DOHH2 (cell line): ENCODE measurements around the gene LRRC61.
"Not testable (repeated sequence)": the region's sequence is repeated elsewhere in the genome, so short reads cannot be mapped to it uniquely, and the experiment has no call there.

Experiments used
- H3F3A ChIP-seq: fragments of 200-600 bp; sonication (generic), shearing (Covaris generic); 2 replicates; pipeline ENCODE4 v1.6.0; 2016; ENCODE audit warnings: antibody characterized with exemption, mild to moderate bottlenecking; ENCODE audit not compliant: control insufficient read depth, insufficient read depth
- H3K27ac ChIP-seq: fragments of 200-600 bp; sonication (generic); 2 replicates; pipeline ENCODE4 v1.5.1; 2014; ENCODE audit warnings: low read depth, mild to moderate bottlenecking, low read length, moderate library complexity
- H3K27me3 ChIP-seq: fragments of 200-600 bp; sonication (generic); 2 replicates; pipeline ENCODE4 v1.6.1; 2014; ENCODE audit warnings: mild to moderate bottlenecking, low read length, mixed read lengths; ENCODE audit not compliant: control insufficient read depth
- H3K36me3 ChIP-seq: fragments of 200-600 bp; sonication (generic); 2 replicates; pipeline ENCODE4 v1.6.1; 2014; ENCODE audit warnings: mild to moderate bottlenecking, low read length, moderate library complexity, mixed read lengths; ENCODE audit not compliant: control insufficient read depth
- H3K4me1 ChIP-seq: fragments of 200-600 bp; sonication (generic); 2 replicates; pipeline ENCODE4 v1.6.1; 2014; ENCODE audit warnings: mild to moderate bottlenecking, low read length, mixed read lengths; ENCODE audit not compliant: control insufficient read depth
- H3K4me2 ChIP-seq: fragments of 200-600 bp; sonication (generic); 2 replicates; pipeline ENCODE4 v1.6.0; 2014; ENCODE audit warnings: mild to moderate bottlenecking, low read length, moderate library complexity
- H3K4me3 ChIP-seq: fragments of 200-600 bp; sonication (generic); 2 replicates; pipeline ENCODE4 v1.5.1; 2014; ENCODE audit warnings: mild to moderate bottlenecking, low read length, mixed read lengths
- H3K79me2 ChIP-seq: fragments of 200-600 bp; sonication (generic); 2 replicates; pipeline ENCODE4 v1.6.1; 2014; ENCODE audit warnings: mild to moderate bottlenecking, low read length, mixed read lengths; ENCODE audit not compliant: control insufficient read depth
- H3K9me2 ChIP-seq: fragments of 200-600 bp; sonication (generic); replicated peaks from 2 replicates; pipeline ENCODE4 v1.6.1; 2014; ENCODE audit warnings: mild to moderate bottlenecking, low read length, mixed read lengths; ENCODE audit not compliant: control insufficient read depth
- H3K9me3 ChIP-seq: fragments of 200-600 bp; sonication (generic); 2 replicates; pipeline ENCODE4 v1.6.1; 2014; ENCODE audit warnings: antibody characterized with exemption, low read length, mixed read lengths; ENCODE audit not compliant: control insufficient read depth, insufficient read depth
- H4K20me1 ChIP-seq: fragments of 200-600 bp; sonication (generic); 2 replicates; pipeline ENCODE4 v1.6.0; 2014; ENCODE audit warnings: low read depth, mild to moderate bottlenecking, antibody characterized with exemption, low read length, moderate library complexity; ENCODE audit not compliant: control insufficient read depth, insufficient read depth

LRRC61 gene

DNA sequence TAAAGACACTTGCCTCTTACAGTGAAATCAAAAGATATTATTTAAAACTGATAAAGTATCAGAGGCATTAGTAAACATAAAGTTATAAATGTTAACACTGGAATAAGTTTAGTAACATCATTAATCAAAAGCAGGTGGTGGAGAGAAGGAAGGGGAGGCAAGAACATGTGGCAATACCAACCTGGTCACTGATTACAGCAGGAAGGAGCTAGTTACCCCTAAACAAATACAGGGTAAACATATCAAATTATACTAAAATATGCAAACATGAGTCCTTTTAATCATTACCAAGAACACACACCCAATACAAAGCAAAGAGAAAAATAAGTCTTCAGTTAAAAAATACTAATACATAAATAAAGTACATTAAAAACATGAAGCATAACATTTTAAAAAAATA is 25.2 kb upstream of the LRRC61 start:
- H3K4me3 ChIP-seq, H3K4me1 ChIP-seq, H3K9me3 ChIP-seq, H3K79me2 ChIP-seq, H4K20me1 ChIP-seq, H3K27me3 ChIP-seq, H3K27ac ChIP-seq, H3K9me2 ChIP-seq, H3K4me2 ChIP-seq, H3K36me3 ChIP-seq, H3F3A ChIP-seq: not testable (repeated sequence)

DNA sequence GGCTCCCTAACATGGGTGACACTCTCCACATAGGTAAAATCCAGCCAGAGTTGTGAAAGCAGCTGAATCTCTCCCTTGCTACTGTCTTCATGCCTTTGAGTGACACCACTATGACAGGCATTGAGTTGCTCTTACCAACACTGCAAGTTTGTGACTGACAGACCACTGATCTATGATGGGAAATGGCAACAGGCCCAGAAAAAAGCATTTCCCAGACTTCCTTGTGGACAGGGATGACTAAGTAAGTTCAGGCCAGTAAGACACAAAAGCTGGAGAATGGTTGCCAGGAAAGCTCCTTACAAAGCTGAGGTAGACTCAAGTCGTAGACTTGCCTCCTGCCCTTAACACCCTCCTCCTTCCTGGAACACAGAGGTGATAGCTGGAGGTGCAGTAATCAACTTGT is 20.2 kb upstream of the LRRC61 start:
- not testable (repeated sequence) for H3K4me2 ChIP-seq, H3F3A ChIP-seq, H3K4me3 ChIP-seq, H3K27ac ChIP-seq, H3K9me2 ChIP-seq, H4K20me1 ChIP-seq, H3K27me3 ChIP-seq, H3K4me1 ChIP-seq, H3K79me2 ChIP-seq, H3K36me3 ChIP-seq, H3K9me3 ChIP-seq

DNA sequence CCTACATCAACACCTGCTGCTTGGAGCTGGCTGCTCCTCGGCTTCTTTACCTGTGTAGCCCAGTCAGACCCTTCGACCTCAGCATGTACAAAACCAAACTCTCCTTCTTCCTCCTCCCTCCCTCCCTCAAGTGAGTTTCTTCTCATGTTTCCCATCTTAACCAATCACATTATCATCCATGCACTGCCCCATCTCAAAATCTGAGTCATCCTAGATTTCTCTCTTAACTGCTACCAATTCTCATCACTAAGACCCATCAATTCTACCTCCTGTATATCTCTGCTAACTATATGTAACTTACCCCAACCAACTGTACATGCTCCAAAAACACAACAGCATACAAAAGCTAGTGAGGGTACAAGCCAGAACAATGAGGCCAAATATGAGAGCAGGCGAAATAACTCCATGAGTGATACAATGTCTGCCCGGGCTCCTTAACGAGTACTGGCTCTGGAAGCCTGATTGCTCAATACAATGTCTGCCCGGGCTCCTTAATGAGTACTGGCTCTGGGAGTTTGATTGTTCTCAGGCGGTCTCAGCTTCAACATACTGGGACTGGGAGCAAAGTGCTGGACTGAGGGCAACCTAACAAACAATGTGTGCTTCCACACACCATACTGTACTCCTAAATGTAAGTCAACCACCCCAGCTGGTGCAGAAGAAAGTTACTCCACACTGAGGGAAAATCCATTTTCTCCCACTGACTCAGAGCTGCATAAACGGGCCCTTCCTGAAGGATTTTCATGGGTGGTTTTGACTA is 18.5 kb upstream of the LRRC61 start:
- not testable (repeated sequence) for H3F3A ChIP-seq, H3K4me1 ChIP-seq, H3K4me3 ChIP-seq, H3K27me3 ChIP-seq, H3K4me2 ChIP-seq, H4K20me1 ChIP-seq, H3K79me2 ChIP-seq, H3K9me3 ChIP-seq, H3K27ac ChIP-seq, H3K9me2 ChIP-seq, H3K36me3 ChIP-seq

DNA sequence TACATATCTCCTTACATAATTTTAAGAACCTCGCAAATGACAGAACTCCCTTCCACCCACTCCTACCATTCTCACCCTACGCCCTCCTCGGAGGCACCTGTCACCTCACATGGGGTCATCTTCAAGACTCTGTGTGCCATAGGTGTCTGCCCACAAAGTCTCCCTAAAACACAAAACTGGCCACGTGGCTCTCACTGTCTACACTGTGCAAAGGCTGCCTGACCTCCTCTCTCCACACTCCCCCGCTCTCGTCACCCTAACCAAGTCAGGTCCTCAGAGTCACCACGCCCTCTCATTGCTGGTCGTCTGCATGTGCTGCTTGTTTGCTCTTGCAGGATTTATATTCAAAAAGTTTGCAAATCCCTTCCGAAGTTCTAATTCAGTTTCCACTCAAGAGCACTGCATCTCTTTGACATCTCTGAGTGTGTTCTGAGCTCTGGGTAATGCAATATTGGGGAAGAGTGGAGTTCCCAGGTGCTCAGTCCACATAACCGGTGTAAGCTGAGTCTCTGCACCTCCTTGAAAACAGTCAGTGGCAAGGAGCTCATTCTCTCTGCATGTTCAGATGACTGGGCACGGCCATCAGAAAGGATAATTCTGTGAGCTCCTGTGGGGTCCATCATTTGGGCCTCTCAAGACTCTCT is 17.8 kb upstream of the LRRC61 start:
- H3K4me2 ChIP-seq, H3K79me2 ChIP-seq: not testable (repeated sequence)

DNA sequence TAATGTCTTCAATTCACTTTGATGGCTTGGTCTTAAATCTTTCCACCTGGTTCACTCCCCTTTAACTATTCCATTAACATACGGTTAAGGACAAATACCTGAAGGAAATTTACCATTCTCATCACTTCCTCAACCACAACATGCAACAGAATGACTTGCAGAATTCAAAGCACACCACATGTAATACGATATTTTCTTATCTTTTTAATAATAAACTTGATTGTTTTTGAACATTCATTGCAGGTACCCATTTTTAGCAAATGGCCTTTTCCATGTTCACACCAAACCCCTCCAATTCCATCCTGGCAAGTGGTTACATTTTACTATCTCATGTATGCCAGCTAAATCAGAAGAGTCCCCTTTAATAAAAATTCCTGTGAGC is 17.3 kb upstream of the LRRC61 start:
- H3K27me3 ChIP-seq, H3K4me1 ChIP-seq, H3K4me2 ChIP-seq, H3K79me2 ChIP-seq, H3K4me3 ChIP-seq, H4K20me1 ChIP-seq, H3K36me3 ChIP-seq, H3F3A ChIP-seq, H3K9me3 ChIP-seq, H3K9me2 ChIP-seq, H3K27ac ChIP-seq: not testable (repeated sequence)

More for the DNA sequence above, 17.8 kb upstream of the LRRC61 start:
- not testable (repeated sequence) for H3K27ac ChIP-seq, H3K4me3 ChIP-seq, H3F3A ChIP-seq, H3K9me3 ChIP-seq, H3K36me3 ChIP-seq, H4K20me1 ChIP-seq, H3K4me1 ChIP-seq, H3K27me3 ChIP-seq, H3K9me2 ChIP-seq

DNA sequence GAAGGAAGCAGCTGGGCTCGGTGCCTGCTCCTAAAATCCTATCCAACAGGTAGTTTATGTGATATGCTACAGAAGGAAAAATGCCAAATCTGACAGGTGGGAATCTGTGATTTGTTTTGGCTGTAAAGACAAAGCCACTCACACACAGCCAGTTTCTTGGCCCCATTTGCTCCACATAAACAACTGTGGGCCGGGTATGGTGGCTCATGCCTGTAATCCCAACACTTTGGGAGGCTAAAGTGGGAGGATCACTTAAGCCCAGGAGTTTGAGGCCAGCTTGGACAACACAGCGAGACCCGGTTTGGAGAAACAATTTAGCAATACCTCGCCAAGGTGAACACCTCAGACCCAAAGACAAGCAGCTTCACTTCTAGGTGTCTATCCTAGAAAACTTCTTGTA is 16.8 kb upstream of the LRRC61 start:
- H3K4me1 ChIP-seq, H3K4me3 ChIP-seq, H3K27ac ChIP-seq, H3F3A ChIP-seq, H3K4me2 ChIP-seq, H3K9me3 ChIP-seq, H3K79me2 ChIP-seq, H4K20me1 ChIP-seq, H3K9me2 ChIP-seq, H3K36me3 ChIP-seq, H3K27me3 ChIP-seq: not testable (repeated sequence)
